Keratinocyte (primary cell): ENCODE measurements around the gene SIAE. TPM values are rescaled to one million over a fixed set of nuclear protein-coding genes. Genes with fewer than 3 reads are reported as not detected.

Source experiments
- DNase-seq: peaks from one replicate; pipeline ENCODE4 v3.0.0-alpha.2; 2011; ENCODE audit warnings: low read depth, missing footprints, low spot score
- FAIRE-seq: peaks from 2 replicates; lab custom pipeline; 2011; peaks lifted over from hg19 to GRCh38; lab: Jason Lieb, UNC
- H2AFZ ChIP-seq: 2 replicates; pipeline ENCODE4 v1.6.0; 2012; ENCODE audit warnings: low read length, control low read depth, inconsistent platforms; ENCODE audit not compliant: control insufficient read depth
- H3K27ac ChIP-seq: 2 replicates; pipeline ENCODE4 v1.5.1; 2011; ENCODE audit warnings: low read length; ENCODE audit not compliant: control insufficient read depth, insufficient read depth
- H3K27me3 ChIP-seq: 3 replicates; pipeline ENCODE4 v1.6.0; 2011; ENCODE audit warnings: low read length; ENCODE audit not compliant: control insufficient read depth, insufficient read depth; ENCODE audit errors: extremely low read depth
- H3K36me3 ChIP-seq, 2 experiments: 2 replicates in 1 of 2; 3 replicates in 1 of 2; pipeline ENCODE4 v1.5.1; 2011; ENCODE audit warnings: low read length in 2 of 2, mild to moderate bottlenecking in 1 of 2; ENCODE audit not compliant: control insufficient read depth in 2 of 2, insufficient read depth in 2 of 2; ENCODE audit errors: extremely low read depth in 1 of 2
- H3K4me1 ChIP-seq: 3 replicates; pipeline ENCODE4 v1.5.1; 2011; ENCODE audit warnings: low read length; ENCODE audit not compliant: control insufficient read depth, insufficient read depth; ENCODE audit errors: extremely low read depth
- H3K4me2 ChIP-seq: 3 replicates; pipeline ENCODE4 v1.6.0; 2011; ENCODE audit warnings: low read depth, low read length; ENCODE audit not compliant: control insufficient read depth, insufficient read depth; ENCODE audit errors: extremely low read depth
- H3K4me3 ChIP-seq, 3 experiments: fragments of 200-600 bp in 1 of 3; sonication (generic) in 1 of 3; 2 replicates in 2 of 3; 3 replicates in 1 of 3; pipeline ENCODE4 v1.5.1; 2011 to 2016; ENCODE audit warnings: low read length in 3 of 3, mild to moderate bottlenecking in 3 of 3, control low read depth in 2 of 3, inconsistent platforms in 1 of 3, low read depth in 1 of 3, mixed read lengths in 1 of 3, mixed run types in 1 of 3, moderate library complexity in 1 of 3; ENCODE audit not compliant: control insufficient read depth in 2 of 3, insufficient read depth in 2 of 3; ENCODE audit errors: extremely low read depth in 1 of 3
- H3K79me2 ChIP-seq: 2 replicates; pipeline ENCODE4 v1.6.0; 2012; ENCODE audit warnings: low read length; ENCODE audit not compliant: control insufficient read depth, insufficient read depth
- H3K9ac ChIP-seq: 3 replicates; pipeline ENCODE4 v1.6.0; 2011; ENCODE audit warnings: low read length; ENCODE audit not compliant: control insufficient read depth, insufficient read depth; ENCODE audit errors: extremely low read depth
- H3K9me1 ChIP-seq: 3 replicates; pipeline ENCODE4 v1.6.0; 2011; ENCODE audit warnings: low read length; ENCODE audit not compliant: control insufficient read depth, insufficient read depth; ENCODE audit errors: extremely low read depth
- H3K9me3 ChIP-seq: 2 replicates; pipeline ENCODE4 v1.5.1; 2012; ENCODE audit warnings: low read depth, low read length; ENCODE audit not compliant: control insufficient read depth
- H4K20me1 ChIP-seq: 3 replicates; pipeline ENCODE4 v1.6.0; 2011; ENCODE audit warnings: low read length; ENCODE audit not compliant: control insufficient read depth, insufficient read depth; ENCODE audit errors: extremely low read depth
- CTCF ChIP-seq, 3 experiments: IDR thresholded peaks in 1 of 3; conservative IDR thresholded peaks in 1 of 3; optimal IDR thresholded peaks in 1 of 3; 2 replicates in 2 of 3; 3 replicates in 1 of 3; pipeline versions ENCODE3 to v1.5.1; 2011; ENCODE audit warnings: low read length in 3 of 3, mild to moderate bottlenecking in 3 of 3, moderate library complexity in 2 of 3, control low read depth in 1 of 3, inconsistent platforms in 1 of 3; ENCODE audit not compliant: insufficient read depth in 2 of 3; ENCODE audit errors: extremely low read depth in 1 of 3
- EZH2 ChIP-seq: IDR thresholded peaks from one replicate; pipeline ENCODE4 v1.6.1; 2012; ENCODE audit warnings: inconsistent platforms, mild to moderate bottlenecking, low read length, moderate library complexity
- dilution Hi-C: fragments of 300-500 bp; cut with MboI; formaldehyde crosslinking; loops from one replicate; pipeline ENCODE4 v1.7.0; 2020; ENCODE audit warnings: low sequenced_read_pairs; ENCODE audit not compliant: extremely low pct_ligation_motif_present
- polyA plus RNA-seq, 5 experiments: library from polyadenylated mRNA; depleted of rRNA in 3 of 5; stranded (reverse) in 3 of 5; stranded (forward) in 1 of 5; unstranded in 1 of 5; fragments of >200 nt; gene quantifications; 1 replicate in 1 of 5; 2 replicates in 3 of 5; 3 replicates in 1 of 5; pipeline versions ENCODE4 v1.2.1 to v1.2.3, GENCODE V29; 2011 to 2012; ENCODE audit warnings: missing spikeins in 2 of 5, low read depth in 1 of 5, low replicate concordance in 1 of 5

Gene SIAE
- polyA plus RNA-seq, 1 donor (not counting 4 experiments of a cell fraction or from before 2014, with no cell fraction given) = 26.6 TPM

- Histone ChIP-seq H3K9ac (no peak overlapping the region), H3K9me1 (no peaks in the 10 kb centered on the region), H4K20me1 (no peaks in the 10 kb centered on the region), H3K4me3 (no peak overlapping the region), H3K4me2 (no peak overlapping the region), H3K4me1 (peaks cover 32% of the 10 kb centered on the region), H2AFZ (no peak overlapping the region), H3K36me3 (no peaks in the 10 kb centered on the region), H3K79me2 (no peaks in the 10 kb centered on the region), H3K27me3 (peaks cover 51% of the 10 kb centered on the region), H3K9me3 (no peaks in the 10 kb centered on the region), H3K27ac (no peak overlapping the region)
- TF ChIP-seq CTCF (optimal IDR thresholded peaks at IDR 0.05 in 1 of 3, IDR thresholded peaks at IDR 0.05 in 1 of 3, conservative IDR thresholded peaks at IDR 0.05 in 1 of 3; ENCODE audit: extremely low read depth in 1 of 3, insufficient read depth in 2 of 3, low read length in 3 of 3) (no peak), EZH2 (no peak)
- FAIRE-seq = no peak
- dilution Hi-C loops = no loop called here
- DNase-seq = no peak
Measured at GRCh38 chr11:124719534-124719933, 46.0 kb upstream of the SIAE start.

- no peak overlapping the region for H2AFZ ChIP-seq
- H3K4me1 ChIP-seq = peaks cover 32% of the 10 kb centered on the region
- DNase-seq = no peak
- TF ChIP-seq CTCF (optimal IDR thresholded peaks at IDR 0.05 in 1 of 3, IDR thresholded peaks at IDR 0.05 in 1 of 3, conservative IDR thresholded peaks at IDR 0.05 in 1 of 3; ENCODE audit: extremely low read depth in 1 of 3, insufficient read depth in 2 of 3, low read length in 3 of 3) = no peak
- no peak for TF ChIP-seq EZH2
- FAIRE-seq = no peak
- no peaks in the 10 kb centered on the region for H3K79me2 ChIP-seq
- no peaks in the 10 kb centered on the region for H3K9me1 ChIP-seq
- H3K9ac ChIP-seq = no peak overlapping the region
- no peaks in the 10 kb centered on the region for H3K36me3 ChIP-seq
- H3K4me3 ChIP-seq = peak overlapping the region in 1 of 3 experiments; percentile 60
- peaks cover 44% of the 10 kb centered on the region for H3K27me3 ChIP-seq
- no peaks in the 10 kb centered on the region for H3K9me3 ChIP-seq
- dilution Hi-C loops = no loop called here
- H3K27ac ChIP-seq = no peak overlapping the region
- H4K20me1 ChIP-seq = no peaks in the 10 kb centered on the region
- peak overlapping the region; percentile 97 for H3K4me2 ChIP-seq
Measured at GRCh38 chr11:124718801-124719200, 45.3 kb upstream of the SIAE start.
